HCT116 (cell line): ENCODE data around the gene COBLL1. TPM values are rescaled to one million over a fixed set of nuclear protein-coding genes. Genes with fewer than 3 reads are reported as not detected.

Source experiments
- ATAC-seq: fragments of 200-7000 bp; cut with Tn5 transposase; 2 replicates; pipeline ENCODE4 v1.9.1; 2020; ENCODE audit warnings: mild to moderate bottlenecking, moderate library complexity
- BruUV-seq: library from RNA; stranded (reverse); fragments of 400-500 nt; replicated peaks from 2 replicates; lab custom pipeline; 2021; lab: Mats Ljungman, UMichigan
- CTCF ChIA-PET: fragments of 300-600 bp; sonication (Branson Sonifier 250); formaldehyde crosslinking; loops from one replicate; lab custom pipeline; 2021; ENCODE audit warnings: antibody characterized with exemption; lab: Charles Lee
- POLR2A ChIA-PET: fragments of 300-600, 350-600 bp; sonication (Branson Sonifier 250); formaldehyde crosslinking; loops from one replicate; lab custom pipeline; 2021; ENCODE audit warnings: antibody characterized with exemption; lab: Charles Lee
- RAD21 ChIA-PET, 2 experiments: fragments of 300-600 bp; sonication (Branson Sonifier 250); formaldehyde crosslinking; loops; one replicate each; lab custom pipeline; 2023; ENCODE audit warnings: low total read pairs in 2 of 2; ENCODE audit not compliant: uncharacterized antibody in 2 of 2, unreplicated experiment in 2 of 2, low non-redundant PET in 1 of 2; lab: Charles Lee
- DNase-seq: peaks from one replicate; pipeline ENCODE4 v3.0.0-alpha.2; 2010; ENCODE audit warnings: low read depth, low spot score
- H2AFZ ChIP-seq: fragments of 200-600 bp; shearing (Covaris generic), sonication (generic); 2 replicates; pipeline ENCODE4 v1.6.1; 2017; ENCODE audit warnings: low read depth, mixed run types, mixed read lengths, antibody characterized with exemption, low read length; ENCODE audit not compliant: poor library complexity, severe bottlenecking
- H3K27ac ChIP-seq: 2 replicates; pipeline ENCODE4 v1.5.1; 2012; ENCODE audit warnings: low read depth, low read length
- H3K27me3 ChIP-seq: fragments of 200-600 bp; sonication (generic); 2 replicates; pipeline ENCODE4 v1.6.1; 2016; ENCODE audit warnings: mixed run types, low read length, mixed read lengths; ENCODE audit not compliant: insufficient read depth
- H3K36me3 ChIP-seq, 2 experiments: fragments of 200-500 bp in 1 of 2; fragments of 200-600 bp in 1 of 2; sonication (Bioruptor generic) in 1 of 2; sonication (generic) in 1 of 2; 2 replicates each; pipeline versions ENCODE4 v1.5.1 to v1.6.1; 2014 to 2016; ENCODE audit warnings: low read length in 2 of 2, inconsistent platforms in 1 of 2, mixed read lengths in 1 of 2, mixed run types in 1 of 2; ENCODE audit not compliant: insufficient read depth in 2 of 2, control insufficient read depth in 1 of 2
- H3K4me1 ChIP-seq, 2 experiments: fragments of 200-600 bp in 1 of 2; sonication (generic) in 1 of 2; 2 replicates each; pipeline versions ENCODE4 v1.5.1 to v1.6.1; 2012 to 2017; ENCODE audit warnings: low read length in 2 of 2, inconsistent platforms in 1 of 2, mild to moderate bottlenecking in 1 of 2, mixed read lengths in 1 of 2, mixed run types in 1 of 2, moderate library complexity in 1 of 2; ENCODE audit not compliant: insufficient read depth in 2 of 2, control insufficient read depth in 1 of 2
- H3K4me2 ChIP-seq: fragments of 200-600 bp; sonication (generic); 2 replicates; pipeline ENCODE4 v1.6.1; 2017; ENCODE audit warnings: mixed run types, low read length, mixed read lengths
- H3K4me3 ChIP-seq, 2 experiments: fragments of 200-600 bp in 1 of 2; sonication (generic) in 1 of 2; replicated peaks in 1 of 2; 2 replicates each; pipeline ENCODE4 v1.5.1; 2011 to 2016; ENCODE audit warnings: low read length in 2 of 2, control low read depth in 1 of 2, low read depth in 1 of 2, mild to moderate bottlenecking in 1 of 2, mixed read lengths in 1 of 2, mixed run types in 1 of 2
- H3K79me2 ChIP-seq: fragments of 200-600 bp; sonication (generic); 2 replicates; pipeline ENCODE4 v1.6.1; 2017; ENCODE audit warnings: mild to moderate bottlenecking, mixed run types, low read length, moderate library complexity, mixed read lengths; ENCODE audit not compliant: insufficient read depth
- H3K9ac ChIP-seq: fragments of 200-600 bp; sonication (generic); 2 replicates; pipeline ENCODE4 v1.6.1; 2016; ENCODE audit warnings: low read length, mixed read lengths
- H3K9me2 ChIP-seq: fragments of 200-600 bp; sonication (generic), shearing (Covaris generic); 2 replicates; pipeline ENCODE4 v1.6.1; 2017; ENCODE audit warnings: mixed run types, mild to moderate bottlenecking, moderate library complexity; ENCODE audit not compliant: insufficient read depth
- H3K9me3 ChIP-seq, 2 experiments: fragments of 200-500 bp in 1 of 2; fragments of 200-600 bp in 1 of 2; sonication (Bioruptor generic) in 1 of 2; sonication (generic) in 1 of 2; 2 replicates each; pipeline ENCODE4 v1.6.1; 2014 to 2017; ENCODE audit warnings: low read length in 2 of 2, mixed read lengths in 2 of 2, inconsistent platforms in 1 of 2, low read depth in 1 of 2, mild to moderate bottlenecking in 1 of 2, mixed run types in 1 of 2, moderate library complexity in 1 of 2; ENCODE audit not compliant: control insufficient read depth in 1 of 2, insufficient read depth in 1 of 2
- H4K20me1 ChIP-seq: fragments of 200-600 bp; sonication (generic), shearing (Covaris generic); 2 replicates; pipeline ENCODE4 v1.6.1; 2017; ENCODE audit warnings: mixed run types, mild to moderate bottlenecking, moderate library complexity; ENCODE audit not compliant: insufficient read depth
- CBX3 ChIP-seq: IDR thresholded peaks from 2 replicates; pipeline ENCODE4 v1.6.1; 2012; ENCODE audit warnings: low read depth
- CTCF ChIP-seq, 3 experiments: fragments of 200-600 bp in 1 of 3; sonication (generic) in 1 of 3; IDR thresholded peaks in 2 of 3; conservative IDR thresholded peaks in 1 of 3; 2 replicates each; pipeline ENCODE4 v1.5.1; 2012 to 2017; ENCODE audit warnings: low read depth in 2 of 3, low read length in 2 of 3, antibody characterized with exemption in 1 of 3, borderline replicate concordance in 1 of 3, control low read depth in 1 of 3, mild to moderate bottlenecking in 1 of 3, mixed read lengths in 1 of 3, mixed run types in 1 of 3, moderate library complexity in 1 of 3; ENCODE audit not compliant: insufficient read depth in 1 of 3
- ELF1 ChIP-seq: IDR thresholded peaks from 2 replicates; pipeline ENCODE4 v1.6.1; 2012; ENCODE audit warnings: low read depth, borderline replicate concordance
- EZH2 ChIP-seq: fragments of 200-600 bp; sonication (generic); IDR thresholded peaks from 2 replicates; pipeline ENCODE4 v1.6.1; 2017; ENCODE audit warnings: antibody characterized with exemption, mixed run types
- EZH2phosphoT487 ChIP-seq: fragments of 200-600 bp; IDR thresholded peaks from 2 replicates; pipeline ENCODE4 v1.6.1; 2018; ENCODE audit warnings: antibody characterized with exemption, borderline replicate concordance
- FOSL1 ChIP-seq: IDR thresholded peaks from 2 replicates; pipeline ENCODE4 v1.6.1; 2012; ENCODE audit warnings: low read depth
- POLR2A ChIP-seq: IDR thresholded peaks from 2 replicates; pipeline ENCODE4 v1.7.0; 2011; ENCODE audit warnings: borderline replicate concordance; ENCODE audit not compliant: insufficient read depth, insufficient read length; ENCODE audit errors: extremely low read depth
- POLR2AphosphoS5 ChIP-seq: IDR thresholded peaks from 2 replicates; pipeline ENCODE4 v1.6.1; 2011; ENCODE audit warnings: mild to moderate bottlenecking, low read depth, low read length, moderate library complexity
- RAD21 ChIP-seq: IDR thresholded peaks from 2 replicates; pipeline ENCODE4 v1.6.1; 2012; ENCODE audit warnings: low read depth, mild to moderate bottlenecking
- SIN3A ChIP-seq: IDR thresholded peaks from 2 replicates; pipeline ENCODE4 v1.6.1; 2012; ENCODE audit warnings: low read depth
- SP1 ChIP-seq: IDR thresholded peaks from 2 replicates; pipeline ENCODE4 v1.6.1; 2012; ENCODE audit warnings: low read depth
- TCF7L2 ChIP-seq: IDR thresholded peaks from 2 replicates; pipeline ENCODE4 v1.7.0; 2011; ENCODE audit warnings: borderline replicate concordance, inconsistent platforms; ENCODE audit not compliant: insufficient read depth, insufficient read length; ENCODE audit errors: extremely low read depth
- intact Hi-C: fragments of 100-400 bp; cut with micrococcal nuclease; formaldehyde crosslinking; loops from 2 replicates; pipeline ENCODE4 v1.10.0; 2022
- total RNA-seq: library from RNA; stranded (reverse); gene quantifications from one replicate; pipeline ENCODE4 v1.2.1, GENCODE V29; 2021; ENCODE audit not compliant: unreplicated experiment
- TF ChIP-seq, protein P1 (sequence below): IDR thresholded peaks from 2 replicates; pipeline ENCODE4 v1.6.1; 2012

COBLL1 gene
- total RNA-seq, 1 experiment from 2014 or later: 3.6 TPM

GRCh38 chr2:164823126-164823525 lies 18.5 kb downstream of the COBLL1 start:
- H3K4me1 ChIP-seq: no peaks in the 10 kb centered on the region

More at GRCh38 chr2:164823126-164823525, 18.5 kb downstream of the COBLL1 start:
- DNase-seq (no peak), ATAC-seq (no peak)
- no peaks in the 10 kb centered on the region for H3K27me3 ChIP-seq
- H2AFZ ChIP-seq: no peak overlapping the region
- no peaks in the 10 kb centered on the region for H3K79me2 ChIP-seq
- no peaks in the 10 kb centered on the region for H3K9me2 ChIP-seq
- TF ChIP-seq CBX3 (no peak), CTCF (IDR thresholded peaks at IDR 0.05 in 2 of 3, conservative IDR thresholded peaks at IDR 0.05 in 1 of 3; ENCODE audit: borderline replicate concordance in 1 of 3, insufficient read depth in 1 of 3, low read depth in 2 of 3, low read length in 2 of 3) (no peak), POLR2AphosphoS5 (no peak), TCF7L2 (no peak), EZH2phosphoT487 (no peak), POLR2A (no peak), SP1 (no peak), ELF1 (no peak), RAD21 (no peak), FOSL1 (no peak), SIN3A (no peak), EZH2 (no peak)
- TF ChIP-seq, protein P1, sequence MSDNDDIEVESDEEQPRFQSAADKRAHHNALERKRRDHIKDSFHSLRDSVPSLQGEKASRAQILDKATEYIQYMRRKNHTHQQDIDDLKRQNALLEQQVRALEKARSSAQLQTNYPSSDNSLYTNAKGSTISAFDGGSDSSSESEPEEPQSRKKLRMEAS: no peak
- H3K4me2 ChIP-seq: no peak overlapping the region
- H4K20me1 ChIP-seq: no peaks in the 10 kb centered on the region
- intact Hi-C loops: no loop called here
- BruUV-seq: no TSS peak
- H3K36me3 ChIP-seq: no peaks in the 10 kb centered on the region
- no peak overlapping the region for H3K27ac ChIP-seq
- ChIA-PET CTCF (no interaction called here), POLR2A (no interaction called here), RAD21 (no interaction called here)
- H3K4me3 ChIP-seq: no peak overlapping the region
- H3K9ac ChIP-seq: no peak overlapping the region
- no peaks in the 10 kb centered on the region for H3K9me3 ChIP-seq
